Measurements from ENCODE around the gene CLPSL1.

CLPSL1 gene

GRCh38 chr6:35736982-35737412 lies 43.8 kb upstream of the CLPSL1 start, which contains the start of gene ARMC12:
ARMC12 (plus strand) TSS chr6:35737032; CDS start chr6:35737109, 77 bp downstream.
- Histone ChIP-seq H3K4me1 (ENCODE audit: insufficient read depth, insufficient read length) (peaks cover 13% of the 10 kb centered on the region), H3K27me3 (ENCODE audit: insufficient read depth, insufficient read length) (no peaks in the 10 kb centered on the region), H3K4me3 (ENCODE audit: insufficient read length, low read depth) (no peak within 1 kb of the TSS), H3K9ac (ENCODE audit: insufficient read length, low read depth) (peak within 1 kb of the TSS; percentile 28), H3K9me3 (ENCODE audit: insufficient read depth, low read length) (no peaks in the 10 kb centered on the region), H3K36me3 (ENCODE audit: insufficient read depth, insufficient read length, low read length) (no peaks in the 10 kb centered on the region)
- TF ChIP-seq SUZ12 (IDR thresholded peaks at IDR 0.05; ENCODE audit: extremely low read depth, insufficient read depth, insufficient read length): no peak
- TF ChIP-seq YY1 (IDR thresholded peaks at IDR 0.05; ENCODE audit: insufficient read depth, insufficient read length): no peak
- TF ChIP-seq ZNF274 (IDR thresholded peaks at IDR 0.05; ENCODE audit: low read depth, low read length): no peak
- DNase-seq (ENCODE audit: low read depth, low spot score): no peak

GRCh38 chr6:35737413-35738211 lies 43.2 kb upstream of the CLPSL1 start:
- Histone ChIP-seq H3K27me3 (ENCODE audit: insufficient read depth, insufficient read length) (no peaks in the 10 kb centered on the region), H3K36me3 (ENCODE audit: insufficient read depth, insufficient read length, low read length) (no peaks in the 10 kb centered on the region), H3K9me3 (ENCODE audit: insufficient read depth, low read length) (no peaks in the 10 kb centered on the region), H3K9ac (ENCODE audit: insufficient read length, low read depth) (no peak overlapping the region), H3K4me1 (ENCODE audit: insufficient read depth, insufficient read length) (peaks cover 13% of the 10 kb centered on the region), H3K4me3 (ENCODE audit: insufficient read length, low read depth) (no peak overlapping the region)
- TF ChIP-seq ZNF274 (IDR thresholded peaks at IDR 0.05; ENCODE audit: low read depth, low read length) (no peak), YY1 (IDR thresholded peaks at IDR 0.05; ENCODE audit: insufficient read depth, insufficient read length) (no peak), SUZ12 (IDR thresholded peaks at IDR 0.05; ENCODE audit: extremely low read depth, insufficient read depth, insufficient read length) (no peak)
- DNase-seq (ENCODE audit: low read depth, low spot score): no peak

GRCh38 chr6:35739645-35740524 lies 40.9 kb upstream of the CLPSL1 start:
- TF ChIP-seq YY1 (IDR thresholded peaks at IDR 0.05; ENCODE audit: insufficient read depth, insufficient read length): no peak
- TF ChIP-seq SUZ12 (IDR thresholded peaks at IDR 0.05; ENCODE audit: extremely low read depth, insufficient read depth, insufficient read length): no peak
- TF ChIP-seq ZNF274 (IDR thresholded peaks at IDR 0.05; ENCODE audit: low read depth, low read length): no peak
- H3K27me3 ChIP-seq (ENCODE audit: insufficient read depth, insufficient read length): no peaks in the 10 kb centered on the region
- no peak overlapping the region for H3K4me3 ChIP-seq (ENCODE audit: insufficient read length, low read depth)
- no peaks in the 10 kb centered on the region for H3K36me3 ChIP-seq (ENCODE audit: insufficient read depth, insufficient read length, low read length)
- H3K9ac ChIP-seq (ENCODE audit: insufficient read length, low read depth): peak overlapping the region; percentile 46
- H3K4me1 ChIP-seq (ENCODE audit: insufficient read depth, insufficient read length): peaks cover 15% of the 10 kb centered on the region
- no peaks in the 10 kb centered on the region for H3K9me3 ChIP-seq (ENCODE audit: insufficient read depth, low read length)
- no peak for DNase-seq (ENCODE audit: low read depth, low spot score)

GRCh38 chr6:35742842-35743241 lies 38.0 kb upstream of the CLPSL1 start:
- H3K36me3 ChIP-seq (ENCODE audit: insufficient read depth, insufficient read length, low read length): no peaks in the 10 kb centered on the region
- DNase-seq (ENCODE audit: low read depth, low spot score): no peak
- no peaks in the 10 kb centered on the region for H3K27me3 ChIP-seq (ENCODE audit: insufficient read depth, insufficient read length)
- H3K4me1 ChIP-seq (ENCODE audit: insufficient read depth, insufficient read length): peaks cover 8% of the 10 kb centered on the region
- H3K4me3 ChIP-seq (ENCODE audit: insufficient read length, low read depth): no peak overlapping the region
- H3K9me3 ChIP-seq (ENCODE audit: insufficient read depth, low read length): peaks cover 8% of the 10 kb centered on the region
- no peak overlapping the region for H3K9ac ChIP-seq (ENCODE audit: insufficient read length, low read depth)
- TF ChIP-seq ZNF274 (IDR thresholded peaks at IDR 0.05; ENCODE audit: low read depth, low read length): no peak
- no peak for TF ChIP-seq SUZ12 (IDR thresholded peaks at IDR 0.05; ENCODE audit: extremely low read depth, insufficient read depth, insufficient read length)

GRCh38 chr6:35745509-35745908 lies 35.3 kb upstream of the CLPSL1 start:
- H3K27me3 ChIP-seq (ENCODE audit: insufficient read depth, insufficient read length): no peaks in the 10 kb centered on the region
- peaks cover 6% of the 10 kb centered on the region for H3K4me1 ChIP-seq (ENCODE audit: insufficient read depth, insufficient read length)
- no peak overlapping the region for H3K9ac ChIP-seq (ENCODE audit: insufficient read length, low read depth)
- H3K36me3 ChIP-seq (ENCODE audit: insufficient read depth, insufficient read length, low read length): no peaks in the 10 kb centered on the region
- peaks cover 17% of the 10 kb centered on the region for H3K9me3 ChIP-seq (ENCODE audit: insufficient read depth, low read length)
- TF ChIP-seq ZNF274 (IDR thresholded peaks at IDR 0.05; ENCODE audit: low read depth, low read length) (no peak), YY1 (IDR thresholded peaks at IDR 0.05; ENCODE audit: insufficient read depth, insufficient read length) (no peak), SUZ12 (IDR thresholded peaks at IDR 0.05; ENCODE audit: extremely low read depth, insufficient read depth, insufficient read length) (no peak)
- H3K4me3 ChIP-seq (ENCODE audit: insufficient read length, low read depth): no peak overlapping the region
- no peak for DNase-seq (ENCODE audit: low read depth, low spot score)

- TF ChIP-seq SUZ12 (IDR thresholded peaks at IDR 0.05; ENCODE audit: extremely low read depth, insufficient read depth, insufficient read length) (no peak), YY1 (IDR thresholded peaks at IDR 0.05; ENCODE audit: insufficient read depth, insufficient read length) (no peak), ZNF274 (IDR thresholded peaks at IDR 0.05; ENCODE audit: low read depth, low read length) (no peak)
- DNase-seq (ENCODE audit: low read depth, low spot score): no peak
Observed at GRCh38 chr6:35746516-35746915, 34.3 kb upstream of the CLPSL1 start.

GRCh38 chr6:35747877-35748276 lies 32.9 kb upstream of the CLPSL1 start:
- Histone ChIP-seq H3K36me3 (ENCODE audit: insufficient read depth, insufficient read length, low read length) (no peaks in the 10 kb centered on the region), H3K9me3 (ENCODE audit: insufficient read depth, low read length) (peaks cover 17% of the 10 kb centered on the region), H3K4me3 (ENCODE audit: insufficient read length, low read depth) (no peak overlapping the region), H3K9ac (ENCODE audit: insufficient read length, low read depth) (no peak overlapping the region), H3K27me3 (ENCODE audit: insufficient read depth, insufficient read length) (no peaks in the 10 kb centered on the region), H3K4me1 (ENCODE audit: insufficient read depth, insufficient read length) (peaks cover 3% of the 10 kb centered on the region)
- TF ChIP-seq YY1 (IDR thresholded peaks at IDR 0.05; ENCODE audit: insufficient read depth, insufficient read length) (no peak), ZNF274 (IDR thresholded peaks at IDR 0.05; ENCODE audit: low read depth, low read length) (no peak), SUZ12 (IDR thresholded peaks at IDR 0.05; ENCODE audit: extremely low read depth, insufficient read depth, insufficient read length) (no peak)
- no peak for DNase-seq (ENCODE audit: low read depth, low spot score)

More at GRCh38 chr6:35746516-35746915, 34.3 kb upstream of the CLPSL1 start:
- Histone ChIP-seq H3K36me3 (ENCODE audit: insufficient read depth, insufficient read length, low read length) (no peaks in the 10 kb centered on the region), H3K4me1 (ENCODE audit: insufficient read depth, insufficient read length) (peaks cover 6% of the 10 kb centered on the region), H3K27me3 (ENCODE audit: insufficient read depth, insufficient read length) (no peaks in the 10 kb centered on the region), H3K9me3 (ENCODE audit: insufficient read depth, low read length) (peaks cover 17% of the 10 kb centered on the region), H3K9ac (ENCODE audit: insufficient read length, low read depth) (no peak overlapping the region), H3K4me3 (ENCODE audit: insufficient read length, low read depth) (no peak overlapping the region)

All from NT2/D1 (cell line).